Kidney epithelial cell (primary cell): Measurements from ENCODE around the gene NNMT. TPM values are rescaled to one million over a fixed set of nuclear protein-coding genes. Genes with fewer than 3 reads are reported as not detected.
A peak's percentile ranks its signal among the peaks of the same experiment; 100 is the strongest.

Experiments used
- DNase-seq: peaks from one replicate; pipeline ENCODE4 v3.0.0-alpha.2; 2010; ENCODE audit warnings: low read depth
- H3K27me3 ChIP-seq: 2 replicates; pipeline ENCODE4 v1.6.0; 2011; ENCODE audit warnings: low read length; ENCODE audit not compliant: control insufficient read depth, insufficient read depth
- H3K36me3 ChIP-seq: 2 replicates; pipeline ENCODE4 v1.5.1; 2011; ENCODE audit warnings: low read length; ENCODE audit not compliant: control insufficient read depth, insufficient read depth
- H3K4me3 ChIP-seq: 2 replicates; pipeline ENCODE4 v1.5.1; 2011; ENCODE audit warnings: low read depth, mild to moderate bottlenecking, control low read depth, low read length
- CTCF ChIP-seq: IDR thresholded peaks from 2 replicates; pipeline ENCODE4 v1.5.1; 2011; ENCODE audit warnings: mild to moderate bottlenecking, moderate library complexity, low read length, control low read depth, inconsistent platforms; ENCODE audit not compliant: insufficient read depth, poor library complexity, severe bottlenecking
- total RNA-seq: library from RNA; depleted of rRNA; stranded (reverse); fragments of >200 nt; gene quantifications from 2 replicates; pipeline ENCODE4 v1.2.3, GENCODE V29; 2015

NNMT gene
- total RNA-seq, 1 donor from 2014 or later, result 470 TPM

DNA sequence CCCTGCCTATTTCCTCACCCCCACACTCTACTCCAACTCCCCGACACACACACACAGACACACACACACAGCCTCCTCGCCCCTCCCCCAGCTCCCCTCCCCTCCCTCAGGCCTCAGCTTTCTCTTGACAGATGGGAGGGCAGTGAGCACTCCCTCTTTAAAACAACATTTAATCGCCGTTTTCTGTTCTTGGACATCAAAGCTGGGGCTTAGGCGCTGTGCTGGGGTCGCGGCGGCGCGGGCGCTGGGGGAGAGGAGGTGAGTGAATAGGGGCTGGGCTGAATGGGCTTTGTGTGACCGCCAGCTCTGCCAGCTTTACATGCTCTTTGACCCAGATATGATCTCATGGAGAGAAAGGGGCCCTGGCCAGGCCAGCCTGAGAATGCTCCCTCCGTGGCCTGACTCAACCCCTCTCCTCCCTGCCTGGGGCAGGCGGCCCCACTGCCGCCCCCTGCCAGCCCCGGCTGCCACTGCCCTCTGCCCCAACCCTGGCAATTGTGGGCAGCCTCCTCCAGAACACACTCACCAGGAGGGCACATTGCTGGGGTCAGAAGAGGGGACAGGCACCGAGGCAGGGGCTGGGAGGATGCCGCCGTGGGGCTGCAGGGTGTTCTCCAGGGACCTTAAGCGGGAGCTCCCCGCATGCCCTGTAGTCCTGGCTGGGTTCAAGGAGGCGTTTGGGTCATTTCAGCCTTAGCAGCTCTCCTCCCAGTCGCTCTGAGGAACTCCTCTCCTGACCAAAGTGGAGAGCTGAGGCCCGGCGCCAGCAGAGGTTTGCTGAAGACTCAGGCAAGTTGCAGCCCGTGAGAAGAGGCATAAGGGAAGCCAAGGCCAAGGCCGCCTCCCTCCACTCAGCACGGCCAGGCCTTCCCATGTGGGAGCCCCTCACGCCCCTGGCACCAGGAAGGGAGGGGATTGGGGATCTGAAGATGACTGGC is 38.3 kb upstream of the NNMT start:
- no peak for DNase-seq
- TF ChIP-seq CTCF, result peak; percentile 63
- H3K4me3 ChIP-seq, result no peak overlapping the region
- H3K36me3 ChIP-seq, result no peaks in the 10 kb centered on the region
- peaks cover 54% of the 10 kb centered on the region for H3K27me3 ChIP-seq

- no peak overlapping the region for H3K4me3 ChIP-seq
- no peak for TF ChIP-seq CTCF
- H3K27me3 ChIP-seq, result peaks cover 55% of the 10 kb centered on the region
- no peak for DNase-seq
- H3K36me3 ChIP-seq, result no peaks in the 10 kb centered on the region
Measured at GRCh38 chr11:114258696-114259095, 37.5 kb upstream of the NNMT start.

GRCh38 chr11:114259124-114259526 is 37.1 kb upstream of the NNMT start:
- no peak for DNase-seq
- TF ChIP-seq CTCF, result no peak
- Histone ChIP-seq H3K36me3 (no peaks in the 10 kb centered on the region), H3K4me3 (no peak overlapping the region), H3K27me3 (peaks cover 56% of the 10 kb centered on the region)

GRCh38 chr11:114259551-114259983 is 36.6 kb upstream of the NNMT start:
- no peaks in the 10 kb centered on the region for H3K36me3 ChIP-seq
- DNase-seq, result no peak
- no peak overlapping the region for H3K4me3 ChIP-seq
- H3K27me3 ChIP-seq, result peaks cover 56% of the 10 kb centered on the region
- TF ChIP-seq CTCF, result no peak

GRCh38 chr11:114260077-114260476 is 36.1 kb upstream of the NNMT start:
- no peaks in the 10 kb centered on the region for H3K36me3 ChIP-seq
- H3K4me3 ChIP-seq, result no peak overlapping the region
- H3K27me3 ChIP-seq, result peaks cover 56% of the 10 kb centered on the region
- no peak for DNase-seq
- TF ChIP-seq CTCF, result no peak
